HG03196 (cell line): ENCODE results near the gene MTMR1.

ENCODE experiments used
- ATAC-seq: cut with Tn5 transposase; IDR thresholded peaks from one replicate; pipeline ENCODE4 v1.9.1; 2021; ENCODE audit not compliant: unreplicated experiment

Gene MTMR1

GRCh38 chrX:150761819-150762216, 68.6 kb downstream of the MTMR1 start:
- no peak for ATAC-seq

- ATAC-seq = no peak
These were observed 69.3 kb downstream of the MTMR1 start for GRCh38 chrX:150762258-150763165.

GRCh38 chrX:150763303-150763797, 70.2 kb downstream of the MTMR1 start:
- ATAC-seq = no peak

GRCh38 chrX:150763810-150764209, 70.6 kb downstream of the MTMR1 start:
- no peak for ATAC-seq

DNA sequence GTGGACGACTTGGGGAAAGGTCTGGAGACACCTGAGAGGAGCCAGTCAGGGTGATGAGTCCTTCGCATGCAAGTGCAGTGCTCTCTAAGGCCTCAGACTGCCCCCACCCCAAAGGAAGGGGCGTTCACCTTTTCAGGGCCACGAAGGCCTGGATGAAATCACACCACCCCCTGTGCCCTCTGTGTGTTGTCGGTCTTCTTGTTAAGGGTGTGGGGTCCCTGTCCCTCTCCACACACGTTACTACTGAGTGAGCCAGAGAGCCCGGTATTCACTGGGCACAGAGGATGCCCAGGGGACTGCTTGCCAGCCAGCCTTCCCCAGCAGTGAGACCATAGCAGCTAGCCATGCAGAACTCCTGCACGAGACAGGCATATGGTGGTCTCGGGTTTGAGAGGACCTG, 72.0 kb downstream of the MTMR1 start:
- no peak for ATAC-seq

GRCh38 chrX:150765782-150766350, 72.7 kb downstream of the MTMR1 start:
- no peak for ATAC-seq

DNA sequence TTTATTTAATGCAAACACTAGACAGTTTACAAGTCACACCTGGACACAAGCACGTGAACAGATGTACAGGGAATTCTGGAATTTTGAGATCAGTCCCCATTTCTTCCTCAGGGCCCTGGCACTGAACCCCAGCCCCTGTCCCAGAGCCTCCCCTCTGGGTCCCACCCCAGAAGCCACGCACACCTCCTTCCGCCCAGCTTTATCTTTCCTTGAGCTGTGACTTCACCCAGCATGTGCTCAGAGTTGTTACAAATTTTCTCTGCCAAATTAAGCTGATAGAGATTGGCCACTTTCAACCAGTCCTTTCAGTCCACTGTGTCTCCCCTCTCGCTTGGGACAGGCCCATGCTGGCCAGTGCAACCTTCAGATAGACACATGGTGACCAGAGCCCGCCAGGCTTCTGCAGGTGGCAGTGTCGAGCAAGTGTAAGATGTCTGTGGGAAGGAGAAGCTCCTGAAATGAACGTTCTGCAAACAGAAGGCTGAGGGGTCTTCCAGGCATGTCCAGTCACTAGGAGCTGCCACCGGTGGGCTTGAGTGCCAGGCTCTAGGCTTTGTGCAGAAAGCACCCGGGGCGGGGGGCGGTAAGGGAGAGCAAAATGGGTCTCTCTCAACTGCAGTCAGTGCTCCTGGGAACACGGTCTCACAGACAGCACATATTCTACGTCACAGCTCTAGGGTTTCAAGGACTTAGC, 73.3 kb downstream of the MTMR1 start:
- ATAC-seq = no peak

DNA sequence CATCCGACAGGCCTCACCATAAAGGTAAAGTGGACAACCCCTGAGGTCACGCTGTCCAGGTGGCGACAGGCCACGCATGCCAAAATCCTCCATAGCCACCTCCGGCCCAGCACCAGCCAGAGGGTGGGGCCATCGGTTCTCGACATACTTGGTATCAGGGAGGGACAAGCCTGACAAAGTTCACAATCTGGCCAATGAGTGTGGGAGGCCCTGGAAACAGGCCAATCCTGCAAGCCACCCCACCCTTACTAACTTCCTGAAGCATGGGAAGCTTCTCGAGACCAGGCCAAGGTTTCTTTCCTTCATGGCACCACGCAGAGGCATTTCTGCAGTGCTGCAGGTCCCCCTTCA, 73.8 kb downstream of the MTMR1 start:
- no peak for ATAC-seq

DNA sequence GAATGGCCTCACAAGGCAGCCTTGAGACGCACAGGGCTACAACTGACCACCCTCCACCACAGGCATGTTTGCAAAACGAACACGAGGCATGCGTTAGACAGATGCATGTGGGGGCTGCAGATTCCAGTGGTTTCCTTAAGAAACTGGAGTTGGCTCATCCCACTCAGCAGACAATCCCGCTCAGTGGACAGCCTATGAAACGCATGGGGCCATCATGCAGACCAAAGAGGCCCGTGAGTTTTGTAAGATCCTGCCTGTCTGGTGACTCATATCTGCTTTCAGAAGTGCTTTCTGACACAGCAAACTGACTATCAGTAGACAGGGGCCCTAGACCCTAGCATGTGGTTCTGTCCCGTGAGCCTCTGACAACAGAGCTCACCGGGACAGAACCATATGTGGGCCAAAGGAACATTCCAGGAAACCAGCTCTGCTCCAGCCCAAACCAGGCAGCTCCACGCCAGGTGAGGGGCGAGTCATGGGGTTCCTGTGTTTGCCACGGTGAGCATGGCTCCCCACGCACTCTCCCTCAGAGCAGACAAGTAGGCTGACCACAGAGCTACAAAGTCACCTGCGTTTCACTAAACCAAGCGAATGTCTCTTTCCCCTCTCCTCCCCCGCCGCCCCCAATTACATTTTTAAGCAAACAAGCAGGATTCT, 74.4 kb downstream of the MTMR1 start:
- no peak for ATAC-seq

- ATAC-seq = no peak
These were observed 74.9 kb downstream of the MTMR1 start for GRCh38 chrX:150768132-150768485.

GRCh38 chrX:150768580-150769190, 75.5 kb downstream of the MTMR1 start:
- ATAC-seq = no peak

- no peak for ATAC-seq
These were observed 76.2 kb downstream of the MTMR1 start for GRCh38 chrX:150769408-150769807.

DNA sequence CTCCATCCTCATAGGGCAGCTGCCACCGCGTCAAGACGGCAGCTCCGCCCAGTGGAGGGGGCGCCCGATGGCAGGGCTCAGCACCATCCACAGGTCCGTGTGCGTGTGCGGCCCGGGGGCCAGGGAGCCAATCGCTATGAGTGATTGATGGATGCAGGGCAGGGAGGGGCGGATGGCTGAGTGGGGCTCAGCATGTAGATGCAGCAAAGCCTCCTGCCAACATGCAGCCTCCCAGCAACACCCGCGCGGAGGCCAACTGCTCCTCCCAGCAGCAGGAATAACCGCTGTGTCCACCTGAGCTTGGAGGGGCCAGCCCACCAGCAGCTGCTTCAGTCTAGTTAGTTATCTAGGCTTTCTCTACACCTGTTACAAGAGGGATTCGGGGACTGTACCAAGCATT, 77.4 kb downstream of the MTMR1 start:
- ATAC-seq = no peak

- no peak for ATAC-seq
These were observed 77.9 kb downstream of the MTMR1 start for GRCh38 chrX:150771116-150771515.

DNA sequence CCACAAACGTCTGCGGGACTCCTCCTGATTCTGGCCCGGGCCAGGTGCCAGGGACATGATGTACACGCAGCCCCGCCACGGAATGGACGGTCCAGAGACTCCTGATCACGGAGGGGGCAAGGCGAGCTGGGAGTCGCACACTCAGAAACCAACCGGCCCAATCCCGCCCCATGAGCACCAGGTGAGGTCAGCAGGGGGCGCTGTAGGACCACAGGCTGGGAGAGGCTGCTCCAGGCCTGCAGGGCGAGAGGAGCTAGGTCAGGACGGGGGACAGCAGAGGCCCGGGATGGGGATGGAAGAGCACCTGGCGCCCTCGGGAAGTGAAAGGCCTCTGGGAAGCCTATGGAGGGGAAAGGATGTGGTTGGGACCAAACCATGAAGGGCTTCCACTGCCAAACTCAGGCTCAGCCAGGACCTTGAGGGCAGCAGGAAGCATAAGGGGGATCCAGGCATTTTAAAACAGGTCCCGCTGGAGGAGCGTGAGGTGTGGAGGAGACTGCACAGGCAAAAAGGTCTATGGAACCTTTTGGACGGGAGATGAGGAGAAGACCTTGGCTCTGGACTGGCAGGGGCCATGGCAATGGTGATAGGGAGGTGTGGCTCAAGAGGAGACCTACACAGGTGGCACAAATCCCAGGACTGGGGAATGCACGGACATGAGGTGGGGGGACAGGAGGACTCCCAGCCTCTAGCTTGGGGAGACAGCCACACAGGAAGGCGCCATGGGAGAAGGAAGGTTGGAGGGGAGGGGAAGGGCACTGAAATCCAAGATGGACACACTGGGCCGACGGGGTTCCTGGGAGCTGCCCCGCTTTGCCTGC, 79.2 kb downstream of the MTMR1 start:
- peak; percentile 80 for ATAC-seq

DNA sequence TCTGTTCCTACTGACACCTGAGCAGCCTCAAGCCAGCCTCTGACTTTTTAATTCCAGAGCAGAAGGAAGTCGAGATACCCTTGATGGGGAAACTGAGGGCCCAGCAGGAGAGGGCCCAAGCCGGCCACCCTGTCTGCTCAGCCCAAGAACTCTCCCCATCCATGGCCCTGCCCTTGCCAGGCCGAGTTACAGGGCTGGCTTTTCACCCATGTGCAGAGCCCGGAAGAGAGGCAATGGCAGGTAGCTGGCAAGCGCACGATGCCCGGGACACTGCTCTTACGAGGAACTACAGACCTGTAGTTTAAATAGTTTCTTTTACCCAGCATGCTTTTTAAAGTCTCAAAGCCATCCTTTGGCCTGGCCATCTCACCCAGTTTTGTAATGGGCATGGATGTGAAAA, 79.9 kb downstream of the MTMR1 start:
- no peak for ATAC-seq

- ATAC-seq = no peak
These were observed 80.4 kb downstream of the MTMR1 start for GRCh38 chrX:150773634-150774033.

DNA sequence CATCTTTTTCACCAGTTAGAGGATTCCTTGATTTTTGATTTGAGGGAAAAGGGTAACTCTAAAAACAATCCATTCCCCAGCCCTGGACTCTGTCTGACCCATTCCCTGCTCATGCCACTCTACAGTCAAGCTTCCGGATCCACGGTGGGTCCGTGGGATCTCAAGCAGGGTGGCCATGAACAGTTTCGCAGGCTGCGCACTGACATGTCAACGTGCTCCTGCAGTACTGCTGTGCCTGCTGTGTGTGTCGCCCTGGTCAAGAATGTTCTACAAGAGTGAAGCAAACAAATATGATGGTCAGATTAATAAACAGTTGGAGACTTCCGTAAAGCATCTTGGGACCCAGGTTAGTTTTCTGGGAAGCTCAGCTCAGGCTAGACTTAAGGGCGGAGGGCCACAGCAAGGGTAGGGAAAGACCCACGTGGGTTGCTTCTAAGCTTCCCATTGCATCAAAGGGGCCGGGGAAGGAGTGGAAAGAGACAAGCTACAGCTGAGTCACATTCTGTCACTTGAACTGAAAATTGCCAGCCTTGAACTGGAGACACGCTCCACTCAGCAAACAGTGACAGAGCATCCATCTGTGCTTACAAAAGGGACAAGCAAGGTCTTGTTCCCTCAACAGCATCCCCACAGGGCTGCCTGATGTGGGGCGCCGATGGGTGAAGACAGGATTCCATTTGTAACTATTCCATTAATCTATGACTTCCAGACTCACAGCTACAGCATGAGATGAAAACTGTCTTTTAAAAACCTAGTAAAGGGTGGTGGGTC, 81.8 kb downstream of the MTMR1 start:
- ATAC-seq = no peak

GRCh38 chrX:150775569-150776350, 82.6 kb downstream of the MTMR1 start:
- ATAC-seq = no peak
